Tibial artery (tissue), 4 donors: Measurements from ENCODE around the gene HDHD3.
A peak's percentile ranks its signal among the peaks of the same experiment; 100 is the strongest.

Experiments
- DNase-seq, 2 donors: peaks; one replicate each; pipeline ENCODE4 v3.0.0-alpha.2; 2019
- H3K27ac ChIP-seq, 2 donors: fragments of 200-600 bp; sonication (generic) in 1 of 2; 1 replicate in 1 of 2; 2 replicates in 1 of 2; pipeline ENCODE4 v1.5.1; 2018 to 2019; ENCODE audit warnings: mild to moderate bottlenecking in 1 of 2
- H3K27me3 ChIP-seq, 2 donors: fragments of 200-600 bp; sonication (generic) in 1 of 2; one replicate each; pipeline versions ENCODE4 v1.5.1 to v1.6.0; 2016 to 2019
- H3K36me3 ChIP-seq, 3 donors: fragments of 200-600 bp; sonication (generic) in 2 of 3; one replicate each; pipeline ENCODE4 v1.5.1; 2016 to 2019; ENCODE audit warnings: mild to moderate bottlenecking in 2 of 3
- H3K4me1 ChIP-seq, 4 donors: fragments of 200-600 bp; sonication (generic) in 2 of 4; 1 replicate in 3 of 4; 2 replicates in 1 of 4; pipeline ENCODE4 v1.5.1; 2016 to 2019
- H3K4me3 ChIP-seq, 2 donors: fragments of 200-600 bp; sonication (generic) in 1 of 2; 1 replicate in 1 of 2; 2 replicates in 1 of 2; pipeline ENCODE4 v1.5.1; 2018 to 2019; ENCODE audit warnings: mild to moderate bottlenecking in 2 of 2
- H3K9me3 ChIP-seq, 3 donors: fragments of 200-600 bp; sonication (generic) in 1 of 3; one replicate each; pipeline ENCODE4 v1.5.1; 2016 to 2019
- intact Hi-C: fragments of 100-400 bp; cut with DNase I; formaldehyde crosslinking; loops from one replicate; pipeline ENCODE4 v1.15.0; 2023; ENCODE audit warnings: low total_unique reads
- TF ChIP-seq, protein P1 (sequence below), 2 experiments: fragments of 200-600 bp in 1 of 2; fragments of 450-650 bp in 1 of 2; IDR thresholded peaks; one replicate each; pipeline ENCODE4 v1.5.1; 2017 to 2019; ENCODE audit warnings: antibody characterized with exemption in 2 of 2, mild to moderate bottlenecking in 1 of 2, moderate library complexity in 1 of 2

HDHD3 gene

DNA sequence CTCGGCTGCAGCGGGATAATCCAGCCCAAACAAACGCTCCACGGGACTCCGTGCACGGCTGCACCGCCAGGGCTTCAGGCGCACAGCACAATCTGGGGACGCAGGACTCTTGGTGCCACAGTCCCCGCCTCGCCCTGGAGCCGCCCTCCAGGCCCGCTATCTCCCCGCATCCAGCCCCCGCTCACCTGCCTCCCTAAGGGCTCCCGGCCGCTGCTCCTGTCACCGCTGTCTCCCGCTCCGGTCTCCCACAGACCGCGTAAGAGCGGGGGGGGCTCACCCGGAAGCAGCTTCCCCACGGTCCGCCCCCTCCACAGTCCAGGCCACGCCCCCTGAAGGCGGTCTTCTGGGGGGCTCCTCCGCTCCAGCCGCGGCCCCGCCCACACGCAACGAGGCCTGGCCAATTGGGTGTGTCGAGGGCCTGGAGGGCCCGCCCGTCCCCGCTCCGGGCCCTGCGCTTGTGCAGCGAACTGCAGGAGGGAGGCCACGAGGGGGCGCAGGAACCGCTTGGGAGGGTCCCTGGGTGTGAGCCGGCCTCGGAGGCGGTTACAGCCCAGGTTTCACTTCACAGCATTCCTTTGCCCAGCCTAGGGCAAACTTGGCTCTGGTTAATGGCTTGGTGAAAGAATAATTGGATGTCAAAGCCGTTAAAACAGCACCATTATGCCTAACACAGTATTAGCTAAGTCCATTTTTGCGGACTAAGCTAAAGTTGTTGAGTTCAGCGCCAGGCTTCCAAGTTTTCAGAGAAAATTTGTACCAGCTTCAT, 24.4 kb upstream of the HDHD3 start, which contains the start of gene ALAD:
ALAD (minus strand) TSS at position 258 of the 766 bp plus-strand sequence. CDS start 7,725 bp downstream, outside the sequence.
- peak; percentile 98 to 100 for DNase-seq
- intact Hi-C loops: loop anchor here (5.0 kb wide), 2 partner anchors 124 to 186 kb away; partner anchors contain the start of genes CDC26 and PRPF4
- TF ChIP-seq, protein P1, sequence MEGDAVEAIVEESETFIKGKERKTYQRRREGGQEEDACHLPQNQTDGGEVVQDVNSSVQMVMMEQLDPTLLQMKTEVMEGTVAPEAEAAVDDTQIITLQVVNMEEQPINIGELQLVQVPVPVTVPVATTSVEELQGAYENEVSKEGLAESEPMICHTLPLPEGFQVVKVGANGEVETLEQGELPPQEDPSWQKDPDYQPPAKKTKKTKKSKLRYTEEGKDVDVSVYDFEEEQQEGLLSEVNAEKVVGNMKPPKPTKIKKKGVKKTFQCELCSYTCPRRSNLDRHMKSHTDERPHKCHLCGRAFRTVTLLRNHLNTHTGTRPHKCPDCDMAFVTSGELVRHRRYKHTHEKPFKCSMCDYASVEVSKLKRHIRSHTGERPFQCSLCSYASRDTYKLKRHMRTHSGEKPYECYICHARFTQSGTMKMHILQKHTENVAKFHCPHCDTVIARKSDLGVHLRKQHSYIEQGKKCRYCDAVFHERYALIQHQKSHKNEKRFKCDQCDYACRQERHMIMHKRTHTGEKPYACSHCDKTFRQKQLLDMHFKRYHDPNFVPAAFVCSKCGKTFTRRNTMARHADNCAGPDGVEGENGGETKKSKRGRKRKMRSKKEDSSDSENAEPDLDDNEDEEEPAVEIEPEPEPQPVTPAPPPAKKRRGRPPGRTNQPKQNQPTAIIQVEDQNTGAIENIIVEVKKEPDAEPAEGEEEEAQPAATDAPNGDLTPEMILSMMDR (IDR thresholded peaks at IDR 0.05): peak; percentile 92 to 95
- Histone ChIP-seq H3K4me1 (peaks cover 0 to 34% (median 17%) of the 10 kb centered on the region in 4 donors), H3K36me3 (no peaks in the 10 kb centered on the region), H3K4me3 (peak within 1 kb of the TSS; percentile 66 to 82), H3K27ac (peak within 1 kb of the TSS; percentile 72 to 78), H3K9me3 (no peaks in the 10 kb centered on the region), H3K27me3 (no peaks in the 10 kb centered on the region)

DNA sequence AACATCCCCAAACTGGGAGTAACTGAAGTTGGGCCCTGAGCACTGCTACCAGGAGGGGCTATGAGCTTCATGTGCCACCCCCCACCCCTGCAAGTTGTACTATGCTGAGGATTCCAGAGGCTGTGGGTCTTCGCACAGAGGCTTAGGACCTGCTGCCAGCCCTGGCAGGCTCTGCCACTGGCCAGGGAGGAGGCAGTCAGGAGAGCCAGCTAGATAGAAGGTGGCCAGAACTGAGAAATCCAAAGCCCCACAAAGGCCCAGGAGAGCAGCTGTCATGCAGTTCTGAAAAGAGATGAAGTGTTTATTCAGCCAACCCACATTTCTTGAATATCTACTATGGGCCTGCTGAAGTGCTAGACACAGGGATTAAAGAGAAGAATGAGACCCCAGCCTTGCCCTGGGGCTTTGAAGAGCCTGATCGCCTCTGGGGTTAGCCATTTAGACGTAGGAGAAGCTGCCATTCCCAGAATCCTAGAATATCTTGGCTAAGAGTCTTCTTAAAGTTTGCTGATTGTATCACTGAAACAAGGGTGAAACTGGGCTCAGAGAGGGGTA, 22.9 kb upstream of the HDHD3 start:
- Histone ChIP-seq H3K4me3 (no peak overlapping the region), H3K4me1 (peaks cover 0 to 34% (median 17%) of the 10 kb centered on the region in 4 donors), H3K9me3 (no peaks in the 10 kb centered on the region), H3K27me3 (no peaks in the 10 kb centered on the region), H3K36me3 (no peaks in the 10 kb centered on the region), H3K27ac (no peak overlapping the region)
- no peak for DNase-seq
- TF ChIP-seq, protein P1 (IDR thresholded peaks at IDR 0.05): no peak
- intact Hi-C loops: loop anchor here (5.0 kb wide), 2 partner anchors 122 to 188 kb away; partner anchors contain the start of genes CDC26 and PRPF4

DNA sequence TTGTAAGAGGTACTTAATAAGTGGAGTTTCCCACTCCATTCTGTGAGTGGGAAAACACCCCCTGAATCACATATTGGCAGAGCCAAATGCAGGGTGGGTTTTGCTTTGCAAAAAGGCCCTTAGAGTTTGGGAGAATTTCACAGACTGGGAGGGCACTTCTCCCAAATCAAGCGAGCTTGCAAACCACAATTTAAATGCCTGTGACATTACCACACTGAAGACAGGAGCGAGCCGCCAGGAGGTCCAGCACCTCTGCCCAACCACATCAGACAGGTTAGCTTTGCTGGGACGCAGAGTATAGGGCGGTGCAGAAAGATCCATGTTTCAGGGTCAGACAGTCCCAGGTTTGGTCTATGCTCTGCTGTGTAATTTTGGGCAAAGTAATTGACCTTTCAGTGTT, 22.0 kb upstream of the HDHD3 start:
- intact Hi-C loops: no loop called here
- no peak overlapping the region for H3K4me3 ChIP-seq
- no peaks in the 10 kb centered on the region for H3K27me3 ChIP-seq
- DNase-seq: no peak
- no peaks in the 10 kb centered on the region for H3K36me3 ChIP-seq
- H3K4me1 ChIP-seq: peaks cover 0 to 34% (median 17%) of the 10 kb centered on the region in 4 donors
- no peaks in the 10 kb centered on the region for H3K9me3 ChIP-seq
- TF ChIP-seq, protein P1 (IDR thresholded peaks at IDR 0.05): no peak
- H3K27ac ChIP-seq: no peak overlapping the region

DNA sequence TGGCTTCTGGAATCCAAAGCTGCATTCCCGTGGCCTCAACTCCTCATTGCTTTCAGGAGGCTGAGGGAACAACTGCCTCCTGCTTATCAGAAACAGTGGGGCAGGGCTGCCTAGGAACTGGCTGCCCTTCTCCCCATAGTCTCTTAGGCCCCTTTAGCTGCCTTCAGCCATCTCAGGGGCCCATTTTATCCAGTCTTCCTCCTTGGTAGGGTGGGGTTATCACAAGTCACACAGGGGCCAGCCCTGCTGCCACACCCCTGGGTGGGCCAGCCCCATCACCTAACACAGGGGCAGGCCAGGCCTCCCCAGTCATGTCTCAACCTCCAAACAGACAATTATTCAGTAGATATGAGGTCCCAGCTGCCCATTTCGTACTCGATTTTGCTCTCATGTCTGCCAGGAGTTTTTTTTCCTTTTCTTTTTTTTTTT, 20.4 kb upstream of the HDHD3 start:
- no peaks in the 10 kb centered on the region for H3K27me3 ChIP-seq
- no peaks in the 10 kb centered on the region for H3K9me3 ChIP-seq
- H3K4me3 ChIP-seq: no peak overlapping the region
- peaks cover 0 to 34% (median 17%) of the 10 kb centered on the region in 4 donors for H3K4me1 ChIP-seq
- H3K27ac ChIP-seq: no peak overlapping the region
- H3K36me3 ChIP-seq: peaks cover 4 to 14% (median 4%) of the 10 kb centered on the region in 3 donors
- intact Hi-C loops: no loop called here
- TF ChIP-seq, protein P1 (IDR thresholded peaks at IDR 0.05): no peak
- no peak for DNase-seq

DNA sequence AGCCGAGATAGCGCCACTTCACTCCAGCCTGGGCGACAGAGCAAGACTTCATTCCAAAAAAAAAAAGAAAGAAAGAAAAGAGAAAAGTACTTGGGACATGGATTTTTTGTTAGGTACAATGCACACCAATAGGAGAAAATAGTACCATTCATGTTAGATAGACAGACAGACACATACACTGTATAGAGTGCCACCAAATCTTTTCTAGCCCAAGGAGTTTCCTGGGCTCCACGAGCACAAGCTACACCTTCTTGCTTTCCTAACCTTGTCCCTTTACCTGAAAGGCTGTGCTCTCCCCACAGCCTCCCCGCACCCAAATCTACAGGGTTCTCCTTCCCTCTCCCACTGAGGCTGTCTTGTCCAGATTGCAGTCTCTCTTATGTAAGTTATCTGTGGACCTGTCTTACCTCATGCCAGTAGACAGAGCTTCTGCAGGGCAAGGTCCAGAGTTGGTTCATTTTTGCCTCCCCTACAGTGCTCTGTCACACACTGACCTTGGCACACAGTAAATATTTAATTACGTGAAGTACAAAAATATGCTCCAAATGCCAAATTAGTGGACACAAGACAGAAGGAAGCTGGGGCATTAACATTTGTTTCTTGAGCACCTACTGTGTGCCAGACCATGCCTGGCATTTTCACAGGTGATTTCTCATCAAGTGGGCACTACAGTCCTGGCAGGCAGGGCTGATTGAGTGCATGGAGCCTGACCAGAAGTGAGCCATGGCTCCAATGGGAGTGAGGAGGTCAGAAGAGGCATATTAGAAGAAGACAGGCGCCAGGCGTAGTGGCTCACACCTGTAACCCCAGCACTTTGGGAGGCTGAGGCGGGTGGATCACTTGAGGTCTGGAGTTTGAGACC, 18.4 kb upstream of the HDHD3 start:
- no peak overlapping the region for H3K27ac ChIP-seq
- intact Hi-C loops: no loop called here
- H3K36me3 ChIP-seq: peaks cover 21 to 34% (median 24%) of the 10 kb centered on the region in 3 donors
- no peak for DNase-seq
- H3K4me3 ChIP-seq: no peak overlapping the region
- H3K9me3 ChIP-seq: no peaks in the 10 kb centered on the region
- H3K4me1 ChIP-seq: peaks cover 0 to 22% (median 8%) of the 10 kb centered on the region in 4 donors
- no peaks in the 10 kb centered on the region for H3K27me3 ChIP-seq
- TF ChIP-seq, protein P1 (IDR thresholded peaks at IDR 0.05): no peak
